GM20431 (cell line): ENCODE results near the gene SLC26A6.

Source experiments
- in situ Hi-C: fragments of 300-500 bp; cut with MseI, MboI; formaldehyde crosslinking; loops from one replicate; pipeline ENCODE4 v1.15.0; 2020; ENCODE audit warnings: low sequenced_read_pairs; ENCODE audit not compliant: unreplicated experiment

SLC26A6 gene, protein sequence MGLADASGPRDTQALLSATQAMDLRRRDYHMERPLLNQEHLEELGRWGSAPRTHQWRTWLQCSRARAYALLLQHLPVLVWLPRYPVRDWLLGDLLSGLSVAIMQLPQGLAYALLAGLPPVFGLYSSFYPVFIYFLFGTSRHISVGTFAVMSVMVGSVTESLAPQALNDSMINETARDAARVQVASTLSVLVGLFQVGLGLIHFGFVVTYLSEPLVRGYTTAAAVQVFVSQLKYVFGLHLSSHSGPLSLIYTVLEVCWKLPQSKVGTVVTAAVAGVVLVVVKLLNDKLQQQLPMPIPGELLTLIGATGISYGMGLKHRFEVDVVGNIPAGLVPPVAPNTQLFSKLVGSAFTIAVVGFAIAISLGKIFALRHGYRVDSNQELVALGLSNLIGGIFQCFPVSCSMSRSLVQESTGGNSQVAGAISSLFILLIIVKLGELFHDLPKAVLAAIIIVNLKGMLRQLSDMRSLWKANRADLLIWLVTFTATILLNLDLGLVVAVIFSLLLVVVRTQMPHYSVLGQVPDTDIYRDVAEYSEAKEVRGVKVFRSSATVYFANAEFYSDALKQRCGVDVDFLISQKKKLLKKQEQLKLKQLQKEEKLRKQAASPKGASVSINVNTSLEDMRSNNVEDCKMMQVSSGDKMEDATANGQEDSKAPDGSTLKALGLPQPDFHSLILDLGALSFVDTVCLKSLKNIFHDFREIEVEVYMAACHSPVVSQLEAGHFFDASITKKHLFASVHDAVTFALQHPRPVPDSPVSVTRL

DNA sequence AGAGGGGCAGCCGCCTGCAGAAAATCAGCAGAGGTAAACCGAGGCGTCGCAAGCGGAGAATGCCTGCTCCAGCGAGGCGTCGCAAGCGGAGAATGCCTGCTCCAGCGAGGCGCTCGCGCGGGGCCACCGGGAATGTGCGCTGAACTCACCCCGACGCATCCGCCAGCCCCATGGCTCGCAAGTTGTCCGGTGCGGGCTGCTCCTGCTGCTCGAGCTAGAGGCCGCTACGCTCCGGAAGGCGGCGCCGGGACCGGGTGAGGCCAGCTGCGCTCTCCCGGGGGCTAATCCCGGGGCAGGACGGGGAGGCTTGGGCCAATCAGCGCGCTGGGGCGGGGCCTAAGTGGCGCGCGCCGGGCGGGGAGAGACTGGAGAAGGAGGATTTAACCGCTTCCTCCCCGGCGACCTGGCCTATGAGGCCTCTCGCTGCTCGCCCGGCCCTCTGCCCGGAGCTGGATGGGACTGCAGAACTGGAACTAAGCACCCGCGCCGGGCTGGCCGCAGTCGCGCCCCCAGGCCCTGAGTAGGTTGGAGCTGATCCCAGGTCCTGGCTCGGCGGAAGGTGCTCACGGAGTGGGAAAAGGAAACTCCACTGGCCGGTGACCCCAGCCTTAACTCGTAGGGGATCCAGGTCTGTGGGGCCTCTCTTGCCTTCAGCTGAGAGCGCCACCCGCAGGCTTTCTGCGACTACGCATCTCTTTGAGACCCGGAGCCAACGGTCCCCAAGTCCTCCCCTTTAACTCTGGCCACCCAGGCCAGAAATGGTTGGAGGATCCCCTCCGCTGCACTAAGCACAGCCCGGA lies at the start of gene SLC26A6:
Gene SLC26A6 (minus strand): TSS at position 240 of the 800 bp plus-strand sequence. CDS start 68 bp downstream, at position 172.
- in situ Hi-C loops, result no loop called here

DNA sequence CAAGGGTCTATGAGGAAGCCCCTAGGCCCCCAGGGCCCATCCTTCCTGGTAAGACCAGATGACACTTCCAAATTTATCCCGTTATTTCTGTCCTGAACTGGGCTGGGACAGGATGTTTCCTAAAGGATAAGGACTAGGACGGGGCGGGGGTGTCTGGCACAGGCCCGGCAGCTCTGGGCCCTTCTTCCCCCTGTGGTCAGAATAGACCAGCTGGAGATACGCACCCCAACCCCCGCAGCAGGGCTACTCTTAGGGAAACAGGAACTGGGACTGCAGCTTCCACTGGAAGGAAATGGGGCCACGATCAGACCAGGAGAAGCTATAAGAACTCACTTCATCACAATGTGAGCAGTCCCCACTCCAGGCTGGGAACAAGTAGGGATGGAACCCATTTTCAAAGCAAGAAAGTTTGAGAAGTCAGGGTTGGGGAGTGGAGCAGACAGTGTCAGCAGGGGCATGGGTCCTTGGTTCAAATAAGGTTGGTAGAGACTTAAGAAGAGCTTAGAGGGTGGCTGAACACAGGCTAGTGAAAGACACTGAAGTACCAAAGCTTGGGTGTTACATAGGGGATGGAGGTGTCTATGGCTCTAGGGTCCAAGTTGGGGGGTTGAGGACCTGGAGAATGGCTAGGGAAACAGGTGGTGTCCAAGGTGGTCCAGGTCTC lies 49.4 kb upstream of the SLC26A6 start:
- in situ Hi-C loops, result no loop called here

DNA sequence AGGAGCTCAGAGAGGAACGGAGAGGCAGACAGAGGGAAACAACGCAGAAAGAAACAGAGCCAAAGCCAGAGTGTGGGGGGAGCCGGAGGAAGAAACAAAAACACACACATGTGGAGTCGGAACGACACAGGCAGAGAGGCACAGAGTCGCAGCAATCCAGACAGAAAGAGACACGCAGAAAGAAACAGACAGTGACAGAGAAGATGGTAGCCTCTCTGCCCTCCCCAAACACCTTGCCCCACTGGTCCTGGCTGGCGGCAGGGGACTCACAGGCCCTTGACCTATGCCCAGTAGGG lies 48.7 kb upstream of the SLC26A6 start:
- in situ Hi-C loops, result no loop called here

DNA sequence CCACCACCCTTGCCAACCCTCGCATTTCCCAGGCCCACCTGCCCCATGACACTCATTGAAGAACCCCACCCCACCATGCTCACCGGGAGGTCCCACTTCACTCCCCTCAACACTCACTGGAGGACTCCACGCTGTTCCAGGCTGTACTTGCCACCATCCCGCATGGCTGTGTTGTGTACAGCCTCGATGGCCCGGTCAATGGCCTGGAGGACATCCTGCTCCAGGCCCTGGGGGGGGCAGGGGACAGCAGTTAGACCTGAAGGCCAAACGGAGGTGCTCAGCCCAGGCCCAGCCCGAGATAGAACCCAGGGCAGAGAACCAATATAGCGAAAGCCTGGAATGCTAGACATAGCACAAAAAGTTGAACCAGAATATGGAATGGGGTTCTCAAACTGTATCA lies 47.5 kb upstream of the SLC26A6 start:
- in situ Hi-C loops, result no loop called here

DNA sequence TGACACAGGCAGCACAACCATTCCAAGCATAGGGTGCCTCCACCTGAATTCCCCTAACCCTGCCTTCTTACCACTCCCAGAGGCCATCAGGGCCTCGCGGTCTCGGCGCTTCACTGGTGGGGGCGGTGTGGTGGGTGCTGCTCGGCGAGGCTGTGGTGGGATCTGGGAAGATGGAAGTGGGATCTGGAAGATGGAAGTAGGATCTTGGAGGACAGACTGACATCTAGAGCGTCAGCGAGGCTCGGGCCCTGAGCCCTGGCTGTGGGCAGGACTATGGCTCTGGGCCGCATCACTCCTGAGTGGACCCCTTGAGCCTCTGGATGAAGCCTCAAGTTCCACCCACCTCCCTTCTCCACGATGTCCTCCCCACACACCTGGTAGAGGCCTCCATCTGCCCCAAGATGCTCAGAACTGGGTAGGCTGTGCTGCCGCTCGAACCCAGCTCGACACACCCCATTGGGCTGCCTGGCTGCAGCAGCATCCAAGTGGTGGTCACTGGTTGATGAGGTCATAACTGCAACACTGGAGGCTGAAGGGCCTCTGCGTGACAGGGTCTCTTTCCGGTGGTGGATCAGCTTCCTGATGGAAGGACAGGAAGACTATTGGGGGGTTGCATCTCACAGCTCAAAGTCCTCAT lies 46.8 kb upstream of the SLC26A6 start:
- in situ Hi-C loops, result no loop called here

DNA sequence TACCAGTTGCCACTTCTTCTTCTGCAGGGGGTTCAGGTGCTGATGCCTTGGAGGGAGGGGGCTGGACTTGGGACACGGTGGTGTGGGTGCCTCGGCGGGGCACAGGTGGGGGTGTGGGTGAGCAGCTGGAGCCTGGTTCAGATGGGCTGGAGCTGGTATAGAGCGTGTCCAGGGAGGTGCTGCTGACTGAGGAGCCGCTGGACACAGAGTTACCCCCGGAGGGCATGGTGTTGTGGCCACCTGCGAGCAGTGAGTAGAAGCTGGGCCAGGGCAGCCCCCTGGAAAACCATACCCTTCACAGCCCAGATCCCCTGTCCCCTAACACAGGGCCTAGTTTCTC lies 46.2 kb upstream of the SLC26A6 start:
- in situ Hi-C loops, result no loop called here

DNA sequence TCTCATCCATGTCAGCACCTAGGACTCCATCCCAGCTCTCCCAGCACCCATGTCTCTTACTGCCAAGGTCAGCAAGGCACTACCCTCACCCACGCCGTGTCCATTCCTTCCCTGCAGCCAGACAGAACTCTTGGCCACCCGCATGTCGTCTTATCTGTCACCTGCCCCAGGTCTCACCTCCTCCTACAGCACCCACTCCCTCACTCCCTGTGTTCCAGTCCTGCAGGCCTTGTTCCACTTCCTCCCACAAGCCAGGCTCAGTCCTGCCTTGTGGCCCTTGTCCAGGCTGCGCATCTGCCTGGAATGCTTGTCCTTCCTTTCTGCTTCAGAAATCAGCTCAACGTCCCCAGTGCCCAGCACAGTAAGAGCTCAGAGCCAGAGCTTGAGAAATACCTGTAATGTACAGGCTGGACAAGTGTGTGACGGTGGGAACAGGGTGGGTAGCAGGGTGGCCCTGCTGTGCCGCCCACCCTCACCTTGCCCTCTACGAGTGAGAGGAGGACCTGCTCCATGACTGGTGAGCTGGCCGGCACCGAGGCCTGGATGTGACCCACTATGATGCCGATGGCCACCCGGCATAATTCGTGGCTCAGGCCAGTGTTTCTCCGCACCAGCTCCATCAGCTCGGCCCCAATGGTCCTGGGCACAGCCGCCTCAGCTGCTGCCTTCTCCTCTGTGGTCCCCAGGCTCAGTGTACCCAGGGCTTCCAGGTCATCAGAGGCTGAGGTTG lies 45.7 kb upstream of the SLC26A6 start:
- in situ Hi-C loops, result no loop called here

DNA sequence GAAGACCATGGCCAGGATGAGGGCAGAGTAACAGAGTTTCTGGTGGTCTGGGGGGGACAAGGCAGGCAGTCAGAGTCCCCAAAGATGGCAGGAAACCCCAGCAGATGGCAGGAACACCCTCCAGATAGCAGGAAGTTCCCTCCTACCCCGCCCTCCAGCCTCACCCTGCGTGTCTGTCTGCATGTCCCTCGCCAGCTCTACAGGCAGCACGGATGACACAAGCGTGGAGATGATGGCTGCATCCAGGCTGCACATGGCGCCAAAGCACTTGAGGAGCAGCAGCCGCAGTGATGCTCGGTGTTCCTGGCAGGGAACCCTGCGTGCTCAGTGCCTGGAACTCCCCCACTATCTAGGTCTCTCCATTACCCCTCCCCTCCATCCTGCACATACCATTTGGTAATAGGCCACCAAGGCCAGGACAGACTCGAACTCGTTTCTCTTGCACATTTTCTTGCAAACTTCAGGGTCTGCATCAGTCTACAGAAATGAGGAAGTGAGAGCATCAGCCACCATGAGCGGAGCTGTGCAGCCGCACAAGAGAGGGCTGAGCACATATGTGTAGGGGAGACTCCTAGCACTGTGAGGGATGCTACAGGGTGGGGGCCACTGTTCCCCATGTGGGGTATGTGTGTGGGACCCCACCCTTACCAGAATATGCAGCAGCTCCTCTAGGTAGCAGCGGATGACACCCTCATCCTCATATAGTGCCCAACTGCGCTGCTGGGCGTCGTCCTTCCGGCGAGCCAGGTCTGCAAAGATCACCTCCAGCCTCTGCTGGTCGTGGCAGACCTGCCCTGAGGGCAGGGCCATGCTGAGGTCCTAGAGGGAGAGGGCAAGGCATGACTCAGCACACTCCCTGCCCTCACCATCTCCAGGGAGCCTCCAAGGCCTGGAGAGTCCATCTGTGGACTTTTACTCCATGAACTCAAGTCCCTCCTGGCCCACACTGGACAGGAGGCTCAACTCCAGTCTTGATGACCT lies 44.4 kb upstream of the SLC26A6 start:
- in situ Hi-C loops, result no loop called here

DNA sequence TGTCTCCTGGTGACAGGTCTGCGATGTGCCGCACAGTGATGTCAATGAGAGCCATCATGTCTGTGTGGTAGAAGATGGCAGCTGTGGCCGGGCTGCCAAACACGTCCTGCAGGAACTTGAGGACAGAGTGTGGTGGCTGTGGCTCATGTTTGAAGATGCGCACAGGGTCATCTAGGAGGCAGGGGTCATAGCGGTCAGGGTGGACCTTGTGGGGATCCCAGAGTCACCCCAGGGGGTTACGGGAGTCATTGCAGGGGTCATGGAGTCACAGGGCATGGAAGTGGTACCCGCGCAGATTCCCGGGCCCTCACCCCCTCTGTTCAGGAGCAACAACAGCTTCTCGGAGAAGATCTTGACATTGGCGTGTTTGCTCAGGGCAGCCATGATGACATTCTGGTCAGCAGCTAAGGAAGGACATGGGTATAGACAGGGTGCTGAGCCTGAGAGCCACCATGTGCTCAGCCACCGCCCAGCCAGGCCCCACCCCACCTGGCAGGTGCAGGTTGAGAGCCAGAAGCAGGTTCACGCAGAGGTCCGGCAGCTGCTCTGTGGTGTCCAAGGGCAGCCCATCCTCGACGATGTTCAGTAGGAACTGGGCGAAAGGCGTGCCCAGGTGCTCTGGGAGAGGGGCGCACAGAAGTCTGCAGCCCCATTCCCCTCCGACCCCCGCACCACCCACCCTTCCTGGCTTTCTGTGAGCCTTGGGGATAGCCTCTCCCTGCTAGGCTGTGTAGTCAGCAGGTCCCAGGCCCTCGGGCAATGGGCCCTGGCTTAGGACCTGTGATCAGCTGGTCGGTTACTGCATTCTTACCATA lies 43.5 kb upstream of the SLC26A6 start:
- in situ Hi-C loops, result no loop called here

DNA sequence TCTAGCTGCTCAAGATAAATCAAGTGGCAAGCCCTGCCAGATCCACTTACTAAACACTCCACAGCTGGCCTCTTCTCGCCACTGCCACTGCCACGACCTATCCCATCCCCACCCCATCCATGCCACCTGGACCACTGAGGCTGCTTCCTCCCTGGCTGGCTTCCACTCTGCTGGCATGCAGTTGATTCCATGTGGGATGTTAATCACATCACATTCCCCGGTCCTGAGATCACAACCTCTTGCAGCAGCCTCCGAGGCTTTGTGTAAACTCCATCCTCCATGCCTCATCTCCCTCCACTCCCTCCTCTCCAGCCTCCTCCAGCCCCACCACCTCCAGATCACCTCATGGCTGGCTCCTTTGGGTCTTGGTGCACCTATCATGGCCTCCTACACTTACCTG lies 42.8 kb upstream of the SLC26A6 start:
- in situ Hi-C loops, result no loop called here

DNA sequence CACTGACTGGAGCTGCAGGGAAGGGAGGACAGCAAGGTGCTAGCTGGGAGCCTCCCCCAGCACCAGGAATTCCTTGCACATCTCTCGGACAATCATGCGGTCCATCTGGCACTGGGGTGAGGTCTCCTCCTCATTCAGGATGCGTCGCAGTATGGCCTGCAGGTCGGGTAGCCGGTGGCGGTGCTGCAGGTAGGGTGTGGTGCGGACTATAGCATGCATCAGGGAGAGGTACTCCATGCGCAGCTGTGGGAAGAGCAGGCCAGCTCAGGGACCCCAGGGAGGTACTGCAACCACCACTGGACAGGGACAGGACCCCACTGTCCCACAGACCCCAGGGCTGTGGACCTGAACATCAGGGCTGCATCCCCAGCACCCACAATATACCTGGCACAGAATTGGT lies 39.2 kb upstream of the SLC26A6 start:
- in situ Hi-C loops, result no loop called here

DNA sequence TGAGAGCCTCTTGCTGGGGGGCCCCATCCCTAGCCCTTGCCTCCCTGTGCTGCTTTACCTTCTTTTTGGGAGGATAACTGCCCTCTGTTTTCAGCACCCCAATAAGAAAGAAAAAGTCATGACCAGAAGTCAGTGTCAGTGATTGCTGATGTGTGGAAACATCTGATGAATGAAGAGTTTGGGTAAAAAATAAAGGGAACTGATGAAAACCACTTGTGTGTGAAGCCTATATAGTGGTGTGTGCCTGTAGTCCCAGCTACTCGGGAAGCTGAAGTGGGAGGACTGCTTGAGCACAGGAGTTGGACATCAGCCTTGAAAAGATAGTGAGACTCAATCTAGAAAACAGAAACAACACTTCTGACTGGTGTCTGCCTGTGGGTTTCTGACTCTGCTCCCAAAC lies 37.3 kb upstream of the SLC26A6 start:
- in situ Hi-C loops, result no loop called here

DNA sequence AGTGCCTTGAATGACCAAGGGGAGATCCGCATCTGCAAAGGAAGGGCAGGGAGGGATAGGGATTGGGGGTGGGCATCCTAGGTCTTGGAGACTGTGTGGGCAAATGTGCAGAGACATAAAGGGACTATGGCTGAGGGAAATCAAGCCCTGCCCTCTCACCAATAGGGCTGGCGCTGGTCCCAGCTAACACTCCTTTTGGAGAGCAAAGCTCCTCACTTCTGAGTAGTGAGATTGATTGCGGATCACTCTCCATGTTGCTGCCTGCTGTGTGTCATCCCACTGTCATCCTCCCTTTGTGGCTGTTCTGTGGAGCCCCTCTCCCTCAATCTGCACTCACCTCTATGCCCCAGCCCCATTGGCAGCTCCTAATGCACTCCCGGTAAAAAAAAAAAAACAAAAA lies 29.7 kb upstream of the SLC26A6 start:
- in situ Hi-C loops, result no loop called here

DNA sequence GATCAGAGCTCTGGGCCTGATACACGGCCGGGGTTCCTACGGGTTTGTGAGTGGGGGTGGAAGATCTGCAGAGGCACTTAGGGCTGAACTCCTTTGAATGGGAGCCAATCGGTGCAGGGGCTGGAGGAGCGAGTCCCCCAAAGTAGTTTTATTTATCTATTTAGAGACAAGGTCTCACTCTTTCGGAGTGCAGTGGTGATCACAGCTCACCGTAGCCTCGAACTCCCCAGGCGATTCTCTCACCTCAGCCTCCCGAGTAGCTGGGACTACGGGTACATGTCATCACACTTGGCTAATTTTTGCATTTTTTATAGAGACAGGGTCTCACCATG lies 29.0 kb upstream of the SLC26A6 start:
- in situ Hi-C loops, result no loop called here

DNA sequence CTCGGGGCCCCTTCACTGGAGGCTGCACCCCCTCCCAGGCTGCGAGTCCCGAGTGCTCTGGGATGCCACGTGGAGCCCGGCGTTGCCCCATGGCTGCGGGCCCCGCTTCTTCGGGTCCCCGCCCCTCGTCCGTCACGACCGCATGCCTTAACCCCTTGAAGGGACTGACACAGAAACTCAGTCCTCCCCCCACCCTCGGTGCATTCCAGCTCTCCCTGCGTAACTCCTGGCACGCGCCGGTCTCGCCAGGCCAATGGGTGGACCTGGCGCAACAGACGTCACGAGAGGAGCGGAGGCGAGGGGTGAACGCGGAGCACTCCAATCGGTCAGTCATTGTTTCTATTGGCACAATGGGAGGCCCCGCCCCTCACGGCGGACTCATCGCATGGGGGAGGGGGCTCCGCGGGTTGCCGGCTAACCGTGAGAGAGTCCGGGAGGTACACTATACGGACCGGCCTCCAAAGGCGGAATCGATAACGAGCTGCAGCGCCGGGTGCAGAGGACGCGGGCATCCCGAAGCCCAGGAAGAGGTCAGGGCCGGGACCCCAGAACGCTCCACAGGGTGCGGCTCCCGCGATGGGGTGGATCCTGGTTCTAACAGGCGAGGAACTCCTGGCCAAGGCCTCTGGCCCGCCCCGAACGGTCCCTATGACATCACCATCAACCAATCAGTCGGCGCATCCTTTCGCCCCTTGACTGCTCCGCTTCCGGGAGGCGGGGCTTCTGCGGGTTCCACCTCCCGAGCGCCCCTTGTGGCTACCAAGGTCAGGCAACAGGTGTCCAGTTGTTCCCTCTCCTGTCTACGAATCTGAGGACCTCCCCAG lies 28.4 kb upstream of the SLC26A6 start:
- in situ Hi-C loops, result no loop called here

DNA sequence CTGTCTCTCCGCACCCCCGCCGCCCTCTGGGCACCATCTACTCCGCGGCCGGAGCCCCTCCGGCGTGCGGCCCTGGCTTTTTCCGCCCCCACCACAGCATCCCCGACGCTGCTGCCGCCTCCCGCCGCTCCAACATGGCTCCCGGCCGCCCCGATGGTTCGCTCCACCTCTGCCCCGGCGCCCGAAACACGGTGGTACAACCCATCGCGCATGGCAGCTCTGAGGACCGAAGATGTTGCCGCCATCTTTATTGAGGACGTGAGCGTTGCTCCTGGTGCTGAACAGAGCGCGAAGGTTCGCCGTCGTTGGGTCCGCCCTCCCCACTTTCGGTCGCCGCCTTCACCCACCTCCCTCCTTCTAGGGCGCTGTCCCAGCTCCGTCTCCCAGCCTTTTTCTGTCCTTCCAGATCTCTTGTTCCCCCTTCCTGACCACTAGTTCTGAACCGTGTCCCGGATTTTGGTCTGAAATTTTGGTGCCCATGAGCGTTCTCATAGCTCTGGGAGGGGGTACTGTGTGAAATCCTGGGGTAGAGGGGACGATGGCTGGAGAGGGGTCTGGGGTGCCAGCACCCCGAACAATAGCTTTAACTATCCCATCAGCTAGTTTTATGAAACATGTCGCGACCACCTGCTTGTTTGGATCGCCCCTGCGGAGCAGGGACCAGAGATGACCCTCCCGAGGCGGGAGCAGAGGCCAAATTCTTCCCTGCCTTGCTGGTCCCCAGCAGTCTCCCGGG lies 27.7 kb upstream of the SLC26A6 start, which contains the start of gene CELSR3:
Gene CELSR3 (minus strand): TSS at position 134 of the 736 bp plus-strand sequence. CDS start 252 bp downstream, outside the sequence.
- in situ Hi-C loops, result no loop called here
